Fibroblast of villous mesenchyme (primary cell): Measurements from ENCODE around the gene EXOC6. TPM values are rescaled to one million over a fixed set of nuclear protein-coding genes. Genes with fewer than 3 reads are reported as not detected.

Source experiments
- DNase-seq: peaks from one replicate; pipeline ENCODE4 v3.0.0-alpha.2; 2010; ENCODE audit warnings: low read depth
- H3K4me3 ChIP-seq: 2 replicates; pipeline ENCODE4 v1.5.1; 2011; ENCODE audit warnings: low read depth, mild to moderate bottlenecking, low read length
- CTCF ChIP-seq: IDR thresholded peaks from 2 replicates; pipeline ENCODE4 v1.5.1; 2012; ENCODE audit warnings: low read depth, mild to moderate bottlenecking, low read length; ENCODE audit not compliant: insufficient read depth
- total RNA-seq: library from RNA; depleted of rRNA; stranded (reverse); fragments of >200 nt; gene quantifications from 2 replicates; pipeline ENCODE4 v1.2.3, GENCODE V29; 2012

Gene EXOC6
- total RNA-seq = 4.5 and 7.8 TPM in 2 replicates

DNA sequence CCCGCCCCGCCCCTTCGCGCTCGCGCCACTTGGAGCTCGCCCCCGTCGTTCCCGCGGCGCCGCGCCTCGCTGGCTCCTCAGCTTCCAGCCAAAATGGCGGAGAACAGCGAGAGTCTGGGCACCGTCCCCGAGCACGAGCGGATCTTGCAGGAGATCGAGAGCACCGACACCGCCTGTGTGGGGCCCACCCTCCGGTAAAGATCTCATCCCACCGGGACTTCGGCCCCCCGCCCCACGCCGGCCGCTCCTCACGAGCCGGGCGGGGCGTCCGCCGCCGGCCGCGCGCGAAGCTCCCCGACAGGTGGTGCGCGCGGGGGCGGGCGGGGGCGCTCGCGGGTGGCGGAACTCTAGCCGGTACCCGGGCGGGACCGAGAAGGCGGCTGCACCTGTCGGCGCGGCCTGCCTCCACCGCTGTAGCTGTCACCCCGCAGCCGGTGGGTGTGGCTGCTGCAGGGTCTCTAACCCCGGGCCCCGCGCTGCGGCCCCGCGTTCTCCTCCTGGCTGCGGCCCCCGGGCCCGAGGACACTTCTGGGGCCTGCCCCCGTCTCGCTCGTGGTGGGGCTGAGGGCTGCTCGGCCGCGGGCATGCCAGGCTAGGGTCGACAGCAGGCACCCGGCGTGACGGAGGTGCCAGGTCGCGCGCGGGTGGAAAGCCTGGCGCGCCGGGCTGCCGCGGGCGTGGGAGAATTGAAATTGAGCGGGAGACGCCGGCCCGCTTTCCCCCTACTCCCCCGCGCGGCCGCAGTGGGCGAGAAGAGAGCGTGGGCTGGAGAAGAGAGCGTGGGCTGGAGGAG, at the start of gene EXOC6:
EXOC6 (plus strand) TSS at position 80 of the 793 bp plus-strand sequence; CDS start at position 94, 14 bp downstream.
- peak; percentile 73 for DNase-seq
- no peak for TF ChIP-seq CTCF
- peak within 1 kb of the TSS; percentile 81 for H3K4me3 ChIP-seq

- TF ChIP-seq CTCF = no peak
- DNase-seq = peak; percentile 6
- no peak overlapping the region for H3K4me3 ChIP-seq
Measured at GRCh38 chr10:92799568-92799967, 48.8 kb upstream of the EXOC6 start.

DNA sequence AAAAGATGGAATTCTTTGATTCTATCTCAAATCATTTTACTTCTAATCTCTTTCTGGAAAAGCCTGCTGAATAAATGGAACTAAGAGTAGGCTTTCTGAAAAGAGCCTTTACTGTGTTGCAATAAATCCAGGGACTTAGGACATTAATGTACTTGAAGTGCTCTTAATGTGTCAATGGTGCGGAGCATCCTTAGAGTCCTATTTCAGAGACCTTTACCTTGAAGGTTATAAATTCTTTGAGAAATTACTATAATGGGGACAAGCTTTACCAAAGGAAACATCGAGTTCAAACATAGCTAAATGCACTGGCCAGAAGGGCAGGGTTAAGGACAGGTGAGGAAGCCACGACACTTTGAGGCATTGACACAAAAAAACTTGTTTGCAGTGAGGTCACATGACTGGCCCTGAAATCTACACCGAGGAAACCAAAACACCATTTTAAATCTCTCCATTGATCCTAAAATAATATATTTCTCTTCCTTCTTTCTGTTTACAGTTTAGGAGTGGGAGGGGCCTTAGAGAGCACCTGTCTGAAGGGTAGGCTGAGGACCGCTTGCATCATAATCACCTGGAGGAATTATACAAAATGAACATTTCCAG, 48.1 kb upstream of the EXOC6 start:
- TF ChIP-seq CTCF = no peak
- no peak overlapping the region for H3K4me3 ChIP-seq
- DNase-seq = no peak

GRCh38 chr10:92801978-92802872, 46.1 kb upstream of the EXOC6 start:
- TF ChIP-seq CTCF = no peak
- no peak for DNase-seq
- H3K4me3 ChIP-seq = no peak overlapping the region

GRCh38 chr10:92809840-92810239, 38.5 kb upstream of the EXOC6 start:
- H3K4me3 ChIP-seq = no peak overlapping the region
- DNase-seq = no peak
- no peak for TF ChIP-seq CTCF

DNA sequence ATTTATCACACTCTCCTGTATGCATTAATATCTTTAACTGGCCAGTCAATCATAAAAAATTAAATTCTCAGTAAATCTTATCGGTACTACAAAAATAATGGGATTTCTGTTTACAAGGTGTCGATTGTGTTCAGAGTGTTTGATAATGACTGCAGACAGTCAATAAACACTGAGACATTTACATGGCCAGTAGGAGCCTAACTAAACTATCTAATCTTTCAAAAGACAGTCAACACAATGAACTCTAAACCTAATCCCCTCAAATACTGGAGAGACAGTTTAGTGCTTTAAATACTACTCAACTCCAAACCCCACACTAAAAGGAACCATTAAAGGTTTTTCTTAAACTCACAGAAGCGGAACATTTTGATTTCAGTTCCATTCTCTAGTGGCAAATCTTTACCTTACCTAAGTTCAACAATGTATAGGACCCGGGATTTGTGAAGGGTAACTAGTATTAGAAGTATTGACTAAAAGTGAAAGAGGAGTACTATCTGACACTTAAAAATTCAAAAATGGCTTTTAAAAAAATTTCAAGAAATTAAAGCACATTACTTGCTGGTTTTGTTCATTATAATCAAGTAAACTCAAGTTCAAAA, 37.3 kb upstream of the EXOC6 start:
- DNase-seq = no peak
- no peak for TF ChIP-seq CTCF
- no peak overlapping the region for H3K4me3 ChIP-seq
